ENCODE measurements around the gene SLX4IP. TPM values are rescaled to one million over a fixed set of nuclear protein-coding genes. Genes with fewer than 3 reads are reported as not detected.

SLX4IP gene
- total RNA-seq, 1 donor from 2014 or later, result 5.4 TPM

- Mint-ChIP-seq H3K27ac (ENCODE audit: unreplicated experiment) (peak overlapping the region; percentile 91), H3K4me3 (ENCODE audit: unreplicated experiment) (no peak overlapping the region), H3K9me3 (ENCODE audit: low read depth) (peaks cover 8% of the 10 kb centered on the region), H3K27me3 (ENCODE audit: low read depth) (no peaks in the 10 kb centered on the region), H3K36me3 (ENCODE audit: low read depth) (peaks cover 5% of the 10 kb centered on the region), H3K4me1 (ENCODE audit: low read depth) (peaks cover 75% of the 10 kb centered on the region)
- DNase-seq (ENCODE audit: low spot score), result no peak
- TF ChIP-seq CTCF (IDR thresholded peaks at IDR 0.05), result no peak
Observed at GRCh38 chr20:10597637-10598036, 162.5 kb downstream of the SLX4IP start.

GRCh38 chr20:10602221-10602871 is 167.2 kb downstream of the SLX4IP start:
- Mint-ChIP-seq H3K27me3 (ENCODE audit: low read depth) (no peaks in the 10 kb centered on the region), H3K4me1 (ENCODE audit: low read depth) (peaks cover 71% of the 10 kb centered on the region), H3K27ac (ENCODE audit: unreplicated experiment) (peak overlapping the region; percentile 91), H3K9me3 (ENCODE audit: low read depth) (peaks cover 5% of the 10 kb centered on the region), H3K36me3 (ENCODE audit: low read depth) (peaks cover 3% of the 10 kb centered on the region), H3K4me3 (ENCODE audit: unreplicated experiment) (no peak overlapping the region)
- no peak for DNase-seq (ENCODE audit: low spot score)
- no peak for TF ChIP-seq CTCF (IDR thresholded peaks at IDR 0.05)

GRCh38 chr20:10603378-10603777 is 168.3 kb downstream of the SLX4IP start:
- no peak for DNase-seq (ENCODE audit: low spot score)
- Mint-ChIP-seq H3K4me1 (ENCODE audit: low read depth) (peaks cover 72% of the 10 kb centered on the region), H3K27ac (ENCODE audit: unreplicated experiment) (peak overlapping the region; percentile 96), H3K9me3 (ENCODE audit: low read depth) (peaks cover 2% of the 10 kb centered on the region), H3K36me3 (ENCODE audit: low read depth) (peaks cover 3% of the 10 kb centered on the region), H3K27me3 (ENCODE audit: low read depth) (no peaks in the 10 kb centered on the region), H3K4me3 (ENCODE audit: unreplicated experiment) (peak overlapping the region; percentile 13)
- no peak for TF ChIP-seq CTCF (IDR thresholded peaks at IDR 0.05)

GRCh38 chr20:10603971-10604864 is 169.1 kb downstream of the SLX4IP start:
- DNase-seq (ENCODE audit: low spot score), result no peak
- Mint-ChIP-seq H3K4me3 (ENCODE audit: unreplicated experiment) (peak overlapping the region; percentile 38), H3K4me1 (ENCODE audit: low read depth) (peaks cover 72% of the 10 kb centered on the region), H3K27me3 (ENCODE audit: low read depth) (no peaks in the 10 kb centered on the region), H3K27ac (ENCODE audit: unreplicated experiment) (peak overlapping the region; percentile 96), H3K36me3 (ENCODE audit: low read depth) (peaks cover 3% of the 10 kb centered on the region), H3K9me3 (ENCODE audit: low read depth) (peaks cover 2% of the 10 kb centered on the region)
- no peak for TF ChIP-seq CTCF (IDR thresholded peaks at IDR 0.05)

GRCh38 chr20:10604865-10605440 is 169.8 kb downstream of the SLX4IP start:
- Mint-ChIP-seq H3K4me3 (ENCODE audit: unreplicated experiment) (no peak overlapping the region), H3K9me3 (ENCODE audit: low read depth) (peaks cover 2% of the 10 kb centered on the region), H3K4me1 (ENCODE audit: low read depth) (peaks cover 79% of the 10 kb centered on the region), H3K27me3 (ENCODE audit: low read depth) (no peaks in the 10 kb centered on the region), H3K27ac (ENCODE audit: unreplicated experiment) (peak overlapping the region; percentile 96), H3K36me3 (ENCODE audit: low read depth) (peaks cover 3% of the 10 kb centered on the region)
- TF ChIP-seq CTCF (IDR thresholded peaks at IDR 0.05), result no peak
- no peak for DNase-seq (ENCODE audit: low spot score)

All from chondrocyte (in vitro differentiated cells).